GM19328 (cell line): ENCODE results near the gene SLAMF8.

Source experiments
- ATAC-seq: cut with Tn5 transposase; IDR thresholded peaks from one replicate; pipeline ENCODE4 v1.9.1; 2021; ENCODE audit warnings: mild to moderate bottlenecking, moderate library complexity; ENCODE audit not compliant: unreplicated experiment

The SLAMF8 gene

GRCh38 chr1:159868766-159869165, 42.1 kb downstream of the SLAMF8 start:
- ATAC-seq: no peak

- no peak for ATAC-seq
These were observed 42.5 kb downstream of the SLAMF8 start for GRCh38 chr1:159869173-159869572.

- ATAC-seq: no peak
These were observed 42.9 kb downstream of the SLAMF8 start for GRCh38 chr1:159869607-159870006.

- no peak for ATAC-seq
These were observed 44.0 kb downstream of the SLAMF8 start for GRCh38 chr1:159870704-159871103.

GRCh38 chr1:159872891-159873290, 46.2 kb downstream of the SLAMF8 start:
- no peak for ATAC-seq

- ATAC-seq: no peak
These were observed 47.0 kb downstream of the SLAMF8 start for GRCh38 chr1:159873530-159874143.

GRCh38 chr1:159877695-159878444, 51.2 kb downstream of the SLAMF8 start:
- no peak for ATAC-seq

GRCh38 chr1:159879136-159879535, 52.5 kb downstream of the SLAMF8 start:
- no peak for ATAC-seq

GRCh38 chr1:159879977-159880376, 53.3 kb downstream of the SLAMF8 start:
- no peak for ATAC-seq

- ATAC-seq: no peak
These were observed 53.8 kb downstream of the SLAMF8 start for GRCh38 chr1:159880430-159880829.

- no peak for ATAC-seq
These were observed 55.2 kb downstream of the SLAMF8 start for GRCh38 chr1:159881622-159882526.

- no peak for ATAC-seq
These were observed 55.8 kb downstream of the SLAMF8 start for GRCh38 chr1:159882527-159882862.

- ATAC-seq: no peak
These were observed 56.5 kb downstream of the SLAMF8 start for GRCh38 chr1:159883134-159883533.

GRCh38 chr1:159884296-159884695, 57.6 kb downstream of the SLAMF8 start:
- no peak for ATAC-seq
